Endothelial cell of umbilical vein (primary cell): ENCODE data around the gene LRP2.

Source experiments
- EZH2 ChIP-seq: IDR thresholded peaks from 2 replicates; pipeline ENCODE4 v1.6.1; 2012; ENCODE audit warnings: borderline replicate concordance, low read depth, mild to moderate bottlenecking, moderate library complexity, low read length, inconsistent platforms; ENCODE audit not compliant: severe bottlenecking
- POLR2A ChIP-seq: IDR thresholded peaks from 2 replicates; pipeline ENCODE4 v1.6.1; 2012; ENCODE audit warnings: low read depth, mild to moderate bottlenecking, control low read depth, low read length
- TF ChIP-seq, protein P1 (sequence below), 2 donors: IDR thresholded peaks; 1 replicate in 1 of 2; 2 replicates in 1 of 2; pipeline ENCODE4 v1.5.1; 2011; ENCODE audit warnings: low read length in 2 of 2, mild to moderate bottlenecking in 2 of 2, moderate library complexity in 2 of 2, control low read depth in 1 of 2, inconsistent platforms in 1 of 2, low read depth in 1 of 2; ENCODE audit not compliant: insufficient read depth in 1 of 2; ENCODE audit errors: extremely low read depth in 1 of 2

DNA sequence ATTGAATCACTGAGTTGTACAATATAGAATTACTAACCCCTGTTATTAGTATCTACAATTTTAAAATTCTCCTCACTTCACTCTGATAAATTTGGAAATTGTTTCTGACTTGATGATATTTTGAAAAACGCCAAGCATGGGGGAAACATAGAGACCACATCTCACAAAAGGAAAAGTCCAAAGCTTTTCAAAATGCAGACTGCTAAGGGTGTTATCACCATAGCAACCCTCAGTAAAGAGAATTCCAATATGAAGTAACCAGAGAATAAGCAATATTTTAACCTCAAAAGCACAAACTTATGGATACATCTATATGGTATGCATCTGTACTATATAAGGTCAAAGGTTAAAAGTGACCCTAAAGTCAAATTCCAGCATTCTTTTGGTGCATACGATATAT lies 22.7 kb downstream of the LRP2 start:
- TF ChIP-seq, protein P1, sequence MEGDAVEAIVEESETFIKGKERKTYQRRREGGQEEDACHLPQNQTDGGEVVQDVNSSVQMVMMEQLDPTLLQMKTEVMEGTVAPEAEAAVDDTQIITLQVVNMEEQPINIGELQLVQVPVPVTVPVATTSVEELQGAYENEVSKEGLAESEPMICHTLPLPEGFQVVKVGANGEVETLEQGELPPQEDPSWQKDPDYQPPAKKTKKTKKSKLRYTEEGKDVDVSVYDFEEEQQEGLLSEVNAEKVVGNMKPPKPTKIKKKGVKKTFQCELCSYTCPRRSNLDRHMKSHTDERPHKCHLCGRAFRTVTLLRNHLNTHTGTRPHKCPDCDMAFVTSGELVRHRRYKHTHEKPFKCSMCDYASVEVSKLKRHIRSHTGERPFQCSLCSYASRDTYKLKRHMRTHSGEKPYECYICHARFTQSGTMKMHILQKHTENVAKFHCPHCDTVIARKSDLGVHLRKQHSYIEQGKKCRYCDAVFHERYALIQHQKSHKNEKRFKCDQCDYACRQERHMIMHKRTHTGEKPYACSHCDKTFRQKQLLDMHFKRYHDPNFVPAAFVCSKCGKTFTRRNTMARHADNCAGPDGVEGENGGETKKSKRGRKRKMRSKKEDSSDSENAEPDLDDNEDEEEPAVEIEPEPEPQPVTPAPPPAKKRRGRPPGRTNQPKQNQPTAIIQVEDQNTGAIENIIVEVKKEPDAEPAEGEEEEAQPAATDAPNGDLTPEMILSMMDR (IDR thresholded peaks at IDR 0.05; ENCODE audit: extremely low read depth in 1 of 2, insufficient read depth in 1 of 2, low read depth in 1 of 2, low read length in 2 of 2) = no peak
- TF ChIP-seq POLR2A (no peak), EZH2 (no peak)
